Esophagus squamous epithelium (tissue), 4 donors: ENCODE results near the gene RAB40C.

Source experiments
- POLR2A ChIP-seq, 4 donors: fragments of 450-650 bp; IDR thresholded peaks; one replicate each; pipeline ENCODE4 v1.6.1; 2017; ENCODE audit warnings: antibody characterized with exemption in 4 of 4, mild to moderate bottlenecking in 4 of 4, moderate library complexity in 3 of 4
- TF ChIP-seq, protein P1 (sequence below), 6 experiments: fragments of 450-650 bp in 4 of 6; fragments of 200-600 bp in 2 of 6; sonication (generic) in 2 of 6; IDR thresholded peaks; one replicate each; pipeline ENCODE4 v1.5.1; 2016 to 2019; ENCODE audit warnings: antibody characterized with exemption in 6 of 6, mild to moderate bottlenecking in 4 of 6, moderate library complexity in 4 of 6

DNA sequence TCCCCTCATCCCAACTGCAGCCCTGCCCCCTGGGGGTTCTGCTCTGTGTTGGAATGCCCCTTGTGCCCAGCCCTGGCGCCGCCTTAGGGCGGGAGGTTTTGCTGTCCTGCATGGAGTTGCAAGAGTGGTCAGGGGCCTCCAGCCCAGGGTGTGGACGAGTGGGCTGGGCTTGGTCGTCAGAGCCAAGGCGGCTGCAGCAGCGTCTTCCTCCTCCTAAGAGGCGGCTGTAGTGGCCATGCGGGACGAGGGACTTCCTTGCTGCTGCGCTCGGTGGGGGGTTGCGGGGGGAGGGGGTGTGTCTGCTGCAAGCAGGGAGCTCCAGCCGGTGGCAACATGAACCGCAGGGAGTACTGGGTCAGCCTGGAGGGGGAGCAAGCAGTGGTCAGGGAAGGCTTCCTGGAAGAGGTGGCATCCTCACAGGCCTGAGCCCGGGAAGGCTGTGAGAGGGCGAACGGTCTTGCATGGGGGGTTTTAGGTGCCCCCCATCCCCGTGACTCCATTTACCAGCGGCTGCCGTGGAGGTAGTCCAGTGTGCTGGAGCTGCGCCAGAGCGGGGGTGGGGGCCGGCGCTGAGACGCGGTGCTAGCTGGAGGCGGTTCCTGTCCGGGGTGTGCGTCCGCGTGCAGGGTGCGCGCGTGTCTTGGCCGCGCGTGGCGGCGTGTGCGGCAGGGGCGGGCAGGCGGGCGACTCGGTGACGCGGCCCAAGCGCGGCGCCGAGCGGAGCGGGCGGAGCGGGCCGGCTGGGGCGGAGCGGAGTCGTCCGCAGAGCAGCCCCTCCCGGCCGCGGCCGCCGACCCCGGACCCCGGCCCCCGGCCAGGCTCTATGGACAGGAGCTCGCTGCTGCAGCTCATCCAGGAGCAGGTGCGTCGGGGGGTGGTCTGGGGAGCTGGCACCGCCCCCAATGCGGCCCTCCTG, 85.4 kb downstream of the RAB40C start, which contains the start of gene RHBDL1:
- TF ChIP-seq, protein P1, sequence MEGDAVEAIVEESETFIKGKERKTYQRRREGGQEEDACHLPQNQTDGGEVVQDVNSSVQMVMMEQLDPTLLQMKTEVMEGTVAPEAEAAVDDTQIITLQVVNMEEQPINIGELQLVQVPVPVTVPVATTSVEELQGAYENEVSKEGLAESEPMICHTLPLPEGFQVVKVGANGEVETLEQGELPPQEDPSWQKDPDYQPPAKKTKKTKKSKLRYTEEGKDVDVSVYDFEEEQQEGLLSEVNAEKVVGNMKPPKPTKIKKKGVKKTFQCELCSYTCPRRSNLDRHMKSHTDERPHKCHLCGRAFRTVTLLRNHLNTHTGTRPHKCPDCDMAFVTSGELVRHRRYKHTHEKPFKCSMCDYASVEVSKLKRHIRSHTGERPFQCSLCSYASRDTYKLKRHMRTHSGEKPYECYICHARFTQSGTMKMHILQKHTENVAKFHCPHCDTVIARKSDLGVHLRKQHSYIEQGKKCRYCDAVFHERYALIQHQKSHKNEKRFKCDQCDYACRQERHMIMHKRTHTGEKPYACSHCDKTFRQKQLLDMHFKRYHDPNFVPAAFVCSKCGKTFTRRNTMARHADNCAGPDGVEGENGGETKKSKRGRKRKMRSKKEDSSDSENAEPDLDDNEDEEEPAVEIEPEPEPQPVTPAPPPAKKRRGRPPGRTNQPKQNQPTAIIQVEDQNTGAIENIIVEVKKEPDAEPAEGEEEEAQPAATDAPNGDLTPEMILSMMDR (IDR thresholded peaks at IDR 0.05) = no peak
- no peak for TF ChIP-seq POLR2A (IDR thresholded peaks at IDR 0.05)
